MM.1S (cell line): ENCODE data around the gene TMEM253.
A peak's percentile ranks its signal among the peaks of the same experiment; 100 is the strongest.

Source experiments
- DNase-seq: peaks from one replicate; pipeline ENCODE4 v3.0.0-alpha.2; 2015
- H2AFZ ChIP-seq: fragments of 300-600 bp; sonication (generic); 2 replicates; pipeline ENCODE4 v1.6.0; 2016; ENCODE audit warnings: antibody characterized with exemption, low read length
- H3F3A ChIP-seq: fragments of 300-600 bp; sonication (generic); 2 replicates; pipeline ENCODE4 v1.6.1; 2016; ENCODE audit warnings: mild to moderate bottlenecking, antibody characterized with exemption, low read length, moderate library complexity, mixed read lengths; ENCODE audit not compliant: insufficient read depth
- H3K27ac ChIP-seq: fragments of 300-600 bp; sonication (generic); 2 replicates; pipeline ENCODE4 v1.5.1; 2016; ENCODE audit warnings: mild to moderate bottlenecking, low read length
- H3K27me3 ChIP-seq: fragments of 300-600 bp; sonication (generic); replicated peaks from 2 replicates; pipeline ENCODE4 v1.6.0; 2016; ENCODE audit warnings: low read length; ENCODE audit not compliant: insufficient read depth
- H3K36me3 ChIP-seq: fragments of 300-600 bp; sonication (generic); replicated peaks from 2 replicates; pipeline ENCODE4 v1.6.1; 2016; ENCODE audit warnings: mild to moderate bottlenecking, low read length, mixed read lengths; ENCODE audit not compliant: insufficient read depth
- H3K4me1 ChIP-seq: fragments of 300-600 bp; sonication (generic); 2 replicates; pipeline ENCODE4 v1.6.1; 2016; ENCODE audit warnings: low read length, mixed read lengths
- H3K4me2 ChIP-seq: fragments of 300-600 bp; sonication (generic); 2 replicates; pipeline ENCODE4 v1.6.0; 2016; ENCODE audit warnings: low read depth, low read length
- H3K4me3 ChIP-seq: fragments of 300-600 bp; sonication (generic); 2 replicates; pipeline ENCODE4 v1.5.1; 2016; ENCODE audit warnings: low read length, mixed read lengths
- H3K79me2 ChIP-seq: fragments of 300-600 bp; sonication (generic); 2 replicates; pipeline ENCODE4 v1.6.1; 2016; ENCODE audit warnings: mixed run types, low read length, mixed read lengths
- H3K9ac ChIP-seq: fragments of 300-600 bp; sonication (generic); 2 replicates; pipeline ENCODE4 v1.6.1; 2016; ENCODE audit warnings: low read length, mixed read lengths
- H3K9me2 ChIP-seq: fragments of 300-600 bp; sonication (generic); replicated peaks from 2 replicates; pipeline ENCODE4 v1.6.1; 2016; ENCODE audit warnings: mild to moderate bottlenecking, low read length, mixed read lengths; ENCODE audit not compliant: insufficient read depth
- H3K9me3 ChIP-seq: fragments of 300-600 bp; sonication (generic); replicated peaks from 2 replicates; pipeline ENCODE4 v1.6.1; 2016; ENCODE audit warnings: mild to moderate bottlenecking, low read length, mixed read lengths; ENCODE audit not compliant: insufficient read depth
- H4K20me1 ChIP-seq: fragments of 300-600 bp; sonication (generic); 2 replicates; pipeline ENCODE4 v1.6.1; 2016; ENCODE audit warnings: mild to moderate bottlenecking, low read length, moderate library complexity, mixed read lengths; ENCODE audit not compliant: insufficient read depth
- EZH2 ChIP-seq: fragments of 300-600 bp; sonication (generic); optimal IDR thresholded peaks from 2 replicates; pipeline ENCODE3; 2017; ENCODE audit warnings: low read depth, mild to moderate bottlenecking, antibody characterized with exemption, low read length, mixed read lengths
- EZH2phosphoT487 ChIP-seq: fragments of 300-600 bp; sonication (generic); IDR thresholded peaks from 2 replicates; pipeline ENCODE4 v1.6.1; 2018; ENCODE audit warnings: antibody characterized with exemption, low read length
- TF ChIP-seq, protein P1 (sequence below): fragments of 300-600 bp; sonication (generic); IDR thresholded peaks from 2 replicates; pipeline ENCODE4 v1.5.1; 2016; ENCODE audit warnings: antibody characterized with exemption, low read length, mixed read lengths

The TMEM253 gene

DNA sequence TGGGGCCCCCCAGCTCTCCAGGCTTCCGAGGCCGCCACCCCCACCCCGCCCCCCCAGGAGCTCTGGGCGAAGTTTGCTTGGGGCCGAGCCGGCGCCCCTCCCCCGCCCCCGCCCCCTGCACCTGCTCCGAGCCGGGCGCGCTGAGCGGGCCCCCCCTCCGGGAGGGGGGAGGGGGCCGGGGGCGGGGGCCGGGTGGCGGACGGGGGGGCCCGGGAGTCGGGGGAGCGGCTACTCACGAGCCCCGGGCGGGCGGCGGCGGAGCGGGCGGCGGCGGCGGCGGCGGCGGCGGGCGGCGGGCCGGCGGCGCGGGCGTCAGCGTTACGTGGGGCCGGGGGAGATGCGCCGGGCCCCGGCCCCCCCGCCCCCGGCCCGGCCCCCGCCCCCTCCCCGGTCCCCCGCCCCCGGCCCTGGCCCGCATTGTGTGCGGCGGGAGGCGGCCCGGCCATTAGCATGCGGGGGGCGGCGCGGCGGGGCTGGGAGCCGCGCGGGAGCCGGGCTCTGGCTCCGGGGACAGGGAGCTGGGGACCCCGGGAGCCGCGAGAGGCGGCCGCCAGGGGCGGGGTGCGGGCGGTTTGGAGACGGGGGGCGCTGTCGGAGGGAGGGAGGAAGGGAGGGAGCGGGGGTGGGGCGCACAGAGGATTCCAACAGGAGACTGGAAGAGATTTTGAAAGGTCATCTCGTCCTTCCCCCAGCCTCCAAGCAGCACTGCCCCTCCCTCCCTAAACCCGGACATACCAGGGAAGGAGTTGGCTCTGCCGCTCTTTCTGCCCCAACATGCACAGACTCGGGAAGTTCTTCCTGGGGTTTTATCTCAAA, 2.6 kb upstream of the TMEM253 start, which contains the start of gene ZNF219:
ZNF219 (minus strand) TSS at position 580 of the 816 bp plus-strand sequence. CDS start 5,064 bp downstream, outside the sequence.
- Histone ChIP-seq H3K4me3 (peak within 1 kb of the TSS; percentile 64), H3K4me1 (peaks cover 13% of the 10 kb centered on the region; the same call in 1 of the 2 replicates), H4K20me1 (no peaks in the 10 kb centered on the region), H3F3A (no peaks in the 10 kb centered on the region), H3K9me3 (no peaks in the 10 kb centered on the region), H3K36me3 (no peaks in the 10 kb centered on the region), H3K9ac (peak within 1 kb of the TSS; percentile 37; the same call in 1 of the 2 replicates), H2AFZ (peak within 1 kb of the TSS; percentile 61), H3K27me3 (no peaks in the 10 kb centered on the region), H3K9me2 (no peaks in the 10 kb centered on the region), H3K79me2 (no peaks in the 10 kb centered on the region), H3K27ac (no peak within 1 kb of the TSS), H3K4me2 (peak within 1 kb of the TSS; percentile 70; the same call in 1 of the 2 replicates)
- no peak for DNase-seq
- TF ChIP-seq EZH2 (no peak), EZH2phosphoT487 (no peak)
- TF ChIP-seq, protein P1, sequence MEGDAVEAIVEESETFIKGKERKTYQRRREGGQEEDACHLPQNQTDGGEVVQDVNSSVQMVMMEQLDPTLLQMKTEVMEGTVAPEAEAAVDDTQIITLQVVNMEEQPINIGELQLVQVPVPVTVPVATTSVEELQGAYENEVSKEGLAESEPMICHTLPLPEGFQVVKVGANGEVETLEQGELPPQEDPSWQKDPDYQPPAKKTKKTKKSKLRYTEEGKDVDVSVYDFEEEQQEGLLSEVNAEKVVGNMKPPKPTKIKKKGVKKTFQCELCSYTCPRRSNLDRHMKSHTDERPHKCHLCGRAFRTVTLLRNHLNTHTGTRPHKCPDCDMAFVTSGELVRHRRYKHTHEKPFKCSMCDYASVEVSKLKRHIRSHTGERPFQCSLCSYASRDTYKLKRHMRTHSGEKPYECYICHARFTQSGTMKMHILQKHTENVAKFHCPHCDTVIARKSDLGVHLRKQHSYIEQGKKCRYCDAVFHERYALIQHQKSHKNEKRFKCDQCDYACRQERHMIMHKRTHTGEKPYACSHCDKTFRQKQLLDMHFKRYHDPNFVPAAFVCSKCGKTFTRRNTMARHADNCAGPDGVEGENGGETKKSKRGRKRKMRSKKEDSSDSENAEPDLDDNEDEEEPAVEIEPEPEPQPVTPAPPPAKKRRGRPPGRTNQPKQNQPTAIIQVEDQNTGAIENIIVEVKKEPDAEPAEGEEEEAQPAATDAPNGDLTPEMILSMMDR, result no peak

DNA sequence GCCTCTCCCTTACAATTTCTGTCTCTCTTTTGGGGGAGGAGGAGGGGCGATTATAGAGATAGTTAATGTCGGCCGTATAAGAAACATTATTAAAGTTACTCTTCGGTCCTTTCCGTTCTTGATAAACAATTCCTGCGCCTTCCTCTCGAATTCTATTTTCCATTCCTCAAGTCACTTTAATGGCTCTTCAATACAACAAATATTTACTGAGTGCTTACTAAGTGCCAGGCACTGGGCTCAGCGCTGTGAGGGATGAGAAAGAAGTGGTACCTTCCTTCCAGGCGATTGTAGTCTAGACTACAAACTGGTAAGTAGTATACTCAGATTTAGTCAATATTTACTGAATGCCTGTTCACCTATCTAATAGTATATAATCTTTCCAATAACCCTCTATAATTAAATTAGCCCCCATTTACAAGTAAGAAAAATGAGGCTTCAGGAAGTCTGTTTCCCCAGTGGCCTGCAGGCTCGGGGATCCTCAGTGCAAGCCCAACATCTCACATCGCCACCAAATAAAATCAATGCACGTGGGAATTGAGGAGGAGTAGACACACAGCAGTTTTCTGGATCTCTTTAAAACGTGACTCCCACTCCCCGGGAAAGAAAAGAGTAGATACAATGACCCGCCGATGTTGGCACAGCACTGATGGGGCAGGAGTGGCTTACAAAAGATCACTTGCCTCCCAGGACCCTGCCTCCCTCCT, 1.8 kb upstream of the TMEM253 start:
- no peaks in the 10 kb centered on the region for H4K20me1 ChIP-seq
- no peaks in the 10 kb centered on the region for H3K9me3 ChIP-seq
- peak overlapping the region; percentile 61 for H2AFZ ChIP-seq
- no peak for DNase-seq
- H3K4me2 ChIP-seq, result peak overlapping the region; percentile 70; the same call in 1 of the 2 replicates
- peak overlapping the region; percentile 64 for H3K4me3 ChIP-seq
- no peaks in the 10 kb centered on the region for H3K9me2 ChIP-seq
- H3K36me3 ChIP-seq, result no peaks in the 10 kb centered on the region
- TF ChIP-seq, protein P1, result no peak
- no peak for TF ChIP-seq EZH2
- no peak for TF ChIP-seq EZH2phosphoT487
- H3F3A ChIP-seq, result no peaks in the 10 kb centered on the region
- H3K9ac ChIP-seq, result peak overlapping the region; percentile 37; the same call in 1 of the 2 replicates
- H3K4me1 ChIP-seq, result peaks cover 13% of the 10 kb centered on the region; the same call in 1 of the 2 replicates
- H3K27me3 ChIP-seq, result no peaks in the 10 kb centered on the region
- no peak overlapping the region for H3K27ac ChIP-seq
- no peaks in the 10 kb centered on the region for H3K79me2 ChIP-seq

DNA sequence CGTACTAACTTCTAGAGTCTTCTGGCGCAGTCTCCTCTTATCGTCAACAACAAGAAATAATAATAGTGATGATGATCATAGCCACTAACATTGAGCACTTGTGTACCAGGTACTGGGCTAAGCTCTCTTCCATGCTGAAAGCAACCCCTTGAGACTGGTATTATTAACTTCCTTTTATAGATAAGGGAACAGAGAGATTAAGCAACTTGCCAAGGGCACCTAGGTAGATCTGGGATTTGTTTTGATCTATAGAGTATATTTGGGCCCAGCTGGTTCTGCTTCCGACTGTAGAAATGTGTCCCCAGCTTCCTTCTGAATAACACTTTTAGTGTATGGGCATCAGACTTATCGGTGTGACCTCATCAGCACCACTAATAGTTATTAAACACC, 1.3 kb upstream of the TMEM253 start:
- DNase-seq, result no peak
- no peak overlapping the region for H3K9ac ChIP-seq
- H3K9me3 ChIP-seq, result no peaks in the 10 kb centered on the region
- H3K4me3 ChIP-seq, result 0 out of 2 replicates have a peak overlapping the region, but pooled peaks have one; percentile 64
- TF ChIP-seq, protein P1, result no peak
- no peak for TF ChIP-seq EZH2phosphoT487
- no peak for TF ChIP-seq EZH2
- no peaks in the 10 kb centered on the region for H3K9me2 ChIP-seq
- peak overlapping the region; percentile 70; the same call in 1 of the 2 replicates for H3K4me2 ChIP-seq
- H3K79me2 ChIP-seq, result no peaks in the 10 kb centered on the region
- no peak overlapping the region for H2AFZ ChIP-seq
- H3K27ac ChIP-seq, result no peak overlapping the region
- H3K27me3 ChIP-seq, result no peaks in the 10 kb centered on the region
- H3K36me3 ChIP-seq, result no peaks in the 10 kb centered on the region
- no peaks in the 10 kb centered on the region for H4K20me1 ChIP-seq
- H3F3A ChIP-seq, result no peaks in the 10 kb centered on the region; the same call in 1 of the 2 replicates
- H3K4me1 ChIP-seq, result peaks cover 13% of the 10 kb centered on the region; the same call in 1 of the 2 replicates
